ENCODE results near the gene MAST4. TPM values are rescaled to one million over a fixed set of nuclear protein-coding genes. Genes with fewer than 3 reads are reported as not detected.

The MAST4 gene
- polyA plus RNA-seq, 2 of the 4 experiments (the other 2 are of a cell fraction): 1.2 to 5.8 TPM

DNA sequence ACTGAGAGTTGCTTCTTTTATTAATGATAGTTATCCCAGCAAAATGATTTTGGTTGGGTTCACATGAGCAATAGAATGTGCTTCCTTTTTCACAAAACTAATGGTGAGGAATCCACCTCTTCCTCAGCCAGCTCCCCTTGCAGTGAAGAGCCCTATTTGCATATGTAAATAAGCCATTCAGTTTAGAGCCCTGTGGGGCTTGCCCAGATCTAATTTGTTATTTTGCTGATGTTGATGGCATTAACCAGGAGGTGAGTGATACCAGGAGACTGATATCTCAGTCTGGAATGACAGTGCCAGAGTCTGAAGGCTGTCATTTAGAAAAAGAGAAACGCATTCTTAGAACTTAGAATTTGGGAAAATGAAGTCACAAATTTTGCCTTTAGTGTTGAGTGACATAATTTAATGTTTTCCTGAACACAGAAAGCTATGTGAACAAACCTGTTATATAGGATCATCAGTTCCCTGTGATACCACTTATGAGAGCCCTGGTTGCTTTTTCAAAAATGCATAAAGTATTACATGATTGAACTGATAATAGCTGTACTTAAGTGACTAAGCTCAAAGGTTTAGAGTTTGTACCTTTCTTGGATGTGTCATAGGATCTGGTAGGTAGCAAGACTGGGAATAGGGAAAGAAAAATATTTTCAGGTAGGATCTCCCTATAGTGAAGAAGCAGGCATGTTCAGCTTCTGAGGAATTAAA lies 271.6 kb downstream of the MAST4 start:
- DNase-seq (ENCODE audit: low read depth in 1 of 2, low spot score in 1 of 2) (no peak), FAIRE-seq (no peak), ATAC-seq (no peak)
- POLR2A ChIA-PET: no interaction called here
- H3K4me2 ChIP-seq: no peak overlapping the region
- WGBS (ENCODE audit: missing lambda C conversion rate): 73% methylated on average over 1 of the region's 1 CpG
- no peaks in the 10 kb centered on the region for H3K4me1 ChIP-seq
- CTCF ChIA-PET: interaction anchor here (1.4 to 8.6 kb wide), 4 partner anchors 8 to 60 kb away, joined by 4 to 99 read pairs (median 7); no protein-coding TSS in a partner anchor
- H3K27ac ChIP-seq: no peak overlapping the region; a peak in 1 of 6 replicates
- H3K4me3 ChIP-seq: no peak overlapping the region
- TF ChIP-seq NFE2L2 (conservative IDR thresholded peaks at IDR 0.05; ENCODE audit: low read length) (no peak), GATA3 (IDR thresholded peaks at IDR 0.05; ENCODE audit: borderline replicate concordance) (no peak), CEBPB (IDR thresholded peaks at IDR 0.05) (no peak), MYC (IDR thresholded peaks at IDR 0.05; ENCODE audit: borderline replicate concordance, low read length) (no peak), RFX5 (IDR thresholded peaks at IDR 0.05) (no peak), CHD2 (IDR thresholded peaks at IDR 0.05; ENCODE audit: low read length, partially characterized antibody) (no peak), EHMT2 (IDR thresholded peaks at IDR 0.05; ENCODE audit: low read depth) (no peak), FOSL2 (IDR thresholded peaks at IDR 0.05) (no peak), FOSL2 (CRISPR knock-in tag; IDR thresholded peaks at IDR 0.05) (no peak), FOXS1 (CRISPR knock-in tag; IDR thresholded peaks at IDR 0.05) (no peak), RCOR1 (IDR thresholded peaks at IDR 0.05; ENCODE audit: low read depth, low read length) (no peak)
- TF ChIP-seq, protein P1, sequence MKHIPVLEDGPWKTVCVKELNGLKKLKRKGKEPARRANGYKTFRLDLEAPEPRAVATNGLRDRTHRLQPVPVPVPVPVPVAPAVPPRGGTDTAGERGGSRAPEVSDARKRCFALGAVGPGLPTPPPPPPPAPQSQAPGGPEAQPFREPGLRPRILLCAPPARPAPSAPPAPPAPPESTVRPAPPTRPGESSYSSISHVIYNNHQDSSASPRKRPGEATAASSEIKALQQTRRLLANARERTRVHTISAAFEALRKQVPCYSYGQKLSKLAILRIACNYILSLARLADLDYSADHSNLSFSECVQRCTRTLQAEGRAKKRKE (CRISPR knock-in tag; IDR thresholded peaks at IDR 0.05; ENCODE audit: low read depth): no peak
- no peaks in the 10 kb centered on the region for H3K9me3 ChIP-seq

DNA sequence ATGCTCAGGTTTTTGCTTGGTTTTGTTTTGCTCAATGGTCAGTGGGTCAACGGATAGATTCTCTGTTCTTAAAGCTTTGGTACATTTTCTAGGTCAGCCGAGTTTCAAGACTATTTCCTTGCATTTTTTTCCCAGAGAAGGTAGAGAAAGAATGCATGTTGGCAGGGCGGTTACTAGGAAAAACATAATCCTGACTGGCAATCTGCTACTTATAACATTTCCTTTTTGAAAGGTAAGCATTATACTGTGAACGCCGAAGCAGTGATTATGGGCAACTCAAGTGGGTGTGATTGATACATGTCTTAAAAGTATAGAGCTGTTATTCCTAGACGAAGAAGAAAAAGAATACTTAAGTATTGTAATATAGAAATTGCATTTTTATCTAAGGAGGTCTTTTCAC lies 273.2 kb downstream of the MAST4 start:
- FAIRE-seq: no peak
- POLR2A ChIA-PET: no interaction called here
- TF ChIP-seq MYC (IDR thresholded peaks at IDR 0.05; ENCODE audit: borderline replicate concordance, low read length): no peak
- TF ChIP-seq EHF (CRISPR knock-in tag; IDR thresholded peaks at IDR 0.05): no peak
- TF ChIP-seq FOSB (CRISPR knock-in tag; IDR thresholded peaks at IDR 0.05): no peak
- no peak for TF ChIP-seq ZSCAN20 (CRISPR knock-in tag; IDR thresholded peaks at IDR 0.05)
- no peak for TF ChIP-seq PHF8 (IDR thresholded peaks at IDR 0.05; ENCODE audit: borderline replicate concordance, low read depth)
- TF ChIP-seq KDM5A (IDR thresholded peaks at IDR 0.05): no peak
- TF ChIP-seq ZFP36 (IDR thresholded peaks at IDR 0.05; ENCODE audit: borderline replicate concordance, partially characterized antibody): no peak
- TF ChIP-seq, protein P2, sequence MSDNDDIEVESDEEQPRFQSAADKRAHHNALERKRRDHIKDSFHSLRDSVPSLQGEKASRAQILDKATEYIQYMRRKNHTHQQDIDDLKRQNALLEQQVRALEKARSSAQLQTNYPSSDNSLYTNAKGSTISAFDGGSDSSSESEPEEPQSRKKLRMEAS (IDR thresholded peaks at IDR 0.05): no peak
- TF ChIP-seq, protein P3, sequence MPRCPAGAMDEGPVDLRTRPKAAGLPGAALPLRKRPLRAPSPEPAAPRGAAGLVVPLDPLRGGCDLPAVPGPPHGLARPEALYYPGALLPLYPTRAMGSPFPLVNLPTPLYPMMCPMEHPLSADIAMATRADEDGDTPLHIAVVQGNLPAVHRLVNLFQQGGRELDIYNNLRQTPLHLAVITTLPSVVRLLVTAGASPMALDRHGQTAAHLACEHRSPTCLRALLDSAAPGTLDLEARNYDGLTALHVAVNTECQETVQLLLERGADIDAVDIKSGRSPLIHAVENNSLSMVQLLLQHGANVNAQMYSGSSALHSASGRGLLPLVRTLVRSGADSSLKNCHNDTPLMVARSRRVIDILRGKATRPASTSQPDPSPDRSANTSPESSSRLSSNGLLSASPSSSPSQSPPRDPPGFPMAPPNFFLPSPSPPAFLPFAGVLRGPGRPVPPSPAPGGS (IDR thresholded peaks at IDR 0.05): no peak
- no peak for TF ChIP-seq CBX2 (IDR thresholded peaks at IDR 0.05; ENCODE audit: borderline replicate concordance, low read depth)
- no peak for TF ChIP-seq TFCP2L1 (CRISPR knock-in tag; IDR thresholded peaks at IDR 0.05)
- TF ChIP-seq, protein P4, sequence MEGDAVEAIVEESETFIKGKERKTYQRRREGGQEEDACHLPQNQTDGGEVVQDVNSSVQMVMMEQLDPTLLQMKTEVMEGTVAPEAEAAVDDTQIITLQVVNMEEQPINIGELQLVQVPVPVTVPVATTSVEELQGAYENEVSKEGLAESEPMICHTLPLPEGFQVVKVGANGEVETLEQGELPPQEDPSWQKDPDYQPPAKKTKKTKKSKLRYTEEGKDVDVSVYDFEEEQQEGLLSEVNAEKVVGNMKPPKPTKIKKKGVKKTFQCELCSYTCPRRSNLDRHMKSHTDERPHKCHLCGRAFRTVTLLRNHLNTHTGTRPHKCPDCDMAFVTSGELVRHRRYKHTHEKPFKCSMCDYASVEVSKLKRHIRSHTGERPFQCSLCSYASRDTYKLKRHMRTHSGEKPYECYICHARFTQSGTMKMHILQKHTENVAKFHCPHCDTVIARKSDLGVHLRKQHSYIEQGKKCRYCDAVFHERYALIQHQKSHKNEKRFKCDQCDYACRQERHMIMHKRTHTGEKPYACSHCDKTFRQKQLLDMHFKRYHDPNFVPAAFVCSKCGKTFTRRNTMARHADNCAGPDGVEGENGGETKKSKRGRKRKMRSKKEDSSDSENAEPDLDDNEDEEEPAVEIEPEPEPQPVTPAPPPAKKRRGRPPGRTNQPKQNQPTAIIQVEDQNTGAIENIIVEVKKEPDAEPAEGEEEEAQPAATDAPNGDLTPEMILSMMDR (IDR thresholded peaks at IDR 0.05): no peak
- TF ChIP-seq SMC3 (IDR thresholded peaks at IDR 0.05): no peak
- TF ChIP-seq HEYL (CRISPR knock-in tag; IDR thresholded peaks at IDR 0.05): no peak
- TF ChIP-seq JUNB (IDR thresholded peaks at IDR 0.05): no peak
- TF ChIP-seq HOXB5 (CRISPR knock-in tag; IDR thresholded peaks at IDR 0.05): no peak
- no peak for TF ChIP-seq EP300 (IDR thresholded peaks at IDR 0.05)
- ATAC-seq: no peak
- 86% methylated on average over 6 of the region's 6 CpGs for WGBS (ENCODE audit: missing lambda C conversion rate)
- H3K4me3 ChIP-seq: no peak overlapping the region
- no peak for DNase-seq (ENCODE audit: low read depth in 1 of 2, low spot score in 1 of 2)
- no peaks in the 10 kb centered on the region for H3K4me1 ChIP-seq
- H3K4me2 ChIP-seq: no peak overlapping the region
- no peak overlapping the region for H3K27ac ChIP-seq
- CTCF ChIA-PET: interaction anchor here (2.0 kb wide), 1 partner anchor 10 kb away, joined by 7 read pairs; no protein-coding TSS in a partner anchor
- no peaks in the 10 kb centered on the region for H3K9me3 ChIP-seq

Data from A549 (cell line).